HG03025 (cell line): ENCODE measurements around the gene RNF19B.

Experiments
- ATAC-seq: cut with Tn5 transposase; IDR thresholded peaks from one replicate; pipeline ENCODE4 v1.9.1; 2021; ENCODE audit warnings: mild to moderate bottlenecking, moderate library complexity; ENCODE audit not compliant: unreplicated experiment, low FRiP score

RNF19B gene

DNA sequence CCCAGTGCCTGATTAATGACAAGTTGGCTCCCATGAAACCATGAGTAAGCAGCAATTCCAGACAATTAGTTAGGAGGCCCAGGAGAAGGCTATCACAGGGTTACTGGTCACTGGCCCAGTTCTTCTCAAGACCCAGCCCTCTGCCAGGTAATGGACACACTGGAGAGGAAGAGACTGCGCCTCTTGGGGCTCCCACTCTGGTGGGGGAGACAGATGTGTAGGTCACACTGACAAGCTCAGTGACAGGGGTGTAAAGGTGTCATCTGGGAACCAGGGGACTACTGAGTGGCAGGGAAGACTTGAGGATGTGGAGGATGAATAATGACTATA lies 73.4 kb downstream of the RNF19B start:
- no peak for ATAC-seq

DNA sequence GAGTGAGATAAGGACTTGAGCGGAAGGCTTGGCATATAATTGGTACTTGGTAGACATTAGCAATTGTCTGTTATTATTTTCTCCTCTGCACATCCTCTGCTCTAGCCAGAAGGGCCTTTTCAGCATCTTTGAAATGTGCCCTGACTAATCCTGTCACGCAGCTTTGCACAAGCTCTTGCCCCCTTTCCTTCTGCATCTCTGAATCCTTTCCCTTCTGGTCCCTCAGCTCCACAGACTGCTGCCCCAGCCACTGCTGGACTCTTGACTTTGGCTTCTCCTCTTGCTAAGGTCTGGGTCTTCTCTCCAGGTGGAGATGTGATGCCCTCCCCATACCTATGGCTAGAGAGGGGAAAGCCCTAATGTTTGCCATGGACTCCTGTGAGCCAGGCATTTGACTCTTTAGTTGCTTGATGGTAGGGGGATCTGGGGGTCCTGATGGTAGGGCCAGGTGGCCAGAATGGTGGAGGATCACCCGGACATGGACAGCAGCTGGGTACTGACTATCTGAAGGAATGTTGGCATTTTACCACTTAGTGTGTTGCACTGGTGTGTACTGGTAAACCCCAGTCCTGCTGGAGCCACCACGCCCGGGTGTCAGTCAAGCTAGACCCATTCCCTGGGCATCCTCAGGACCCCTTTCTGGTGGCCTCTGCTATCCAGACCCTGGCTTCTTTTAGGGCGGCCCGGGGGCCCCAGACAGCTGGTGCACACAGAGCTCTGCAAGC lies 73.9 kb downstream of the RNF19B start:
- no peak for ATAC-seq

DNA sequence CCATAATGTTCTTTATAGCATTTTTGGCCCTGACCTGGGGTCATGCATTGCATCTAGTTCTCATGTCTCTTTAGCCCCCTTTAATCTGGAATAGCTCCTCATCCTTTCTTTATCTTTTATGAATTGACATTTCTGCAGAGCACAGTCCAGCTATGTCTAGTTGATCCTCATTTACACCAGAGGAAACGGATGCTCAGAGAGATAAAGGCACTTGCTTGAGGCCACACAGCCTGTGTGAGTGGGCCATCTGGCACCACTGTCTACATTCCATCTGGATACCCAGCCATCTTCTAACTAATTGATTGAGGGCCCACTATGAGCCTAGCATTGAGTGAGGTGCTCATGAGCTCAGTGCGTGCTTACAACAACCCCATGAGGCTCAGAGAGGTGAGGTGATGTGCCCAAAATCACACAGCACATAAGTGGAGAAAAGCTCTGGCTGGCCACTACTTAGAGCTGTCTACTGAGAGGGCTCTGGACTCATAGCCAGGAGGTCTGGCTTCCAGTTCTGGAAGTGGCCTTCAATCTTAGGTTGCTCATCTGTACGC lies 74.8 kb downstream of the RNF19B start:
- ATAC-seq: no peak

DNA sequence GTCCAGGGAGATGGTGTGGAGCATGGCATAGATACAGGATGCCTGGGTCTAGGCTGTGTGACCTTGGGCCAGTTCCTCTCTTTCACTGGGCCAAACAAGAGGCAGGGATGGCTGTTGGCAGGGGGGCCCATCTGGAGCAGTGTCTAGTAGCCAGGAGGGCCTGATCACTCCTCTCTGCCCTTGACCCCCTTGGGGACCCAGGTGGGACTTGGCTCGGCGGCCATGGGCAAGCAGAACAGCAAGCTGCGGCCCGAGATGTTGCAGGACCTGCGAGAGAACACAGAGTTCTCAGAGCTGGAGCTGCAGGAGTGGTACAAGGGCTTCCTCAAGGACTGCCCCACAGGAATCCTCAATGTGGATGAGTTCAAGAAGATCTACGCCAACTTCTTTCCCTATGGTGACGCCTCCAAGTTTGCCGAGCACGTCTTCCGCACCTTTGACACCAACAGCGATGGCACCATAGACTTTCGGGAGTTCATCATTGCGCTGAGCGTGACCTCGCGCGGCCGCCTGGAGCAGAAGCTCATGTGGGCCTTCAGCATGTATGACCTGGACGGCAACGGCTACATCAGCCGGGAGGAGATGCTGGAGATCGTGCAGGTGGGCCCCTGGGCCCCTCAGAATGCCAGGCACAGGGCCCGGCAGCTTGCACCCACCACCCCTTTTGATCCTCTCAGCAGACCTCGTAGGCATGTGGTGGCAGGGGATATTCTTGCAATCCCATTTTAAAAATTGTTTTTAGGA lies 75.8 kb downstream of the RNF19B start:
- no peak for ATAC-seq

DNA sequence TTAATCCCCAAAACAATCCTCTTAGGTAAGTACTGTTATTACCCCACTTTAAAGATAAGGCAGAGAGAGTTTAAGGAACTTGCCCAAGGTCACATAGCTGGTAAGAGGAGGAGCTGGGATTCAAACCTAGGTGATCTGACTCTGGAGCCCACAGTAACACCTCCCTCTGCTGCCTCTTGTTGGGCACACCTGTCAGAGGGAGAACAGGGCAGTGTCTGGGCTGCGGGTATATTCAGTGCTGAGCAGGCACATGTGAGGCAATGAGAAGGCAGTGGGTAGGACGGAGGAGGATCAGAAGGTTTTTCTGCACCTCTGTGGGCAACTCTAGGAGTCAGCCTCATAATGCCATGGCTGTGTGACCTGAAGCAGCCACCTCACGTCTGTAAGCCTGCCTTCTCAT lies 76.5 kb downstream of the RNF19B start:
- ATAC-seq: no peak

DNA sequence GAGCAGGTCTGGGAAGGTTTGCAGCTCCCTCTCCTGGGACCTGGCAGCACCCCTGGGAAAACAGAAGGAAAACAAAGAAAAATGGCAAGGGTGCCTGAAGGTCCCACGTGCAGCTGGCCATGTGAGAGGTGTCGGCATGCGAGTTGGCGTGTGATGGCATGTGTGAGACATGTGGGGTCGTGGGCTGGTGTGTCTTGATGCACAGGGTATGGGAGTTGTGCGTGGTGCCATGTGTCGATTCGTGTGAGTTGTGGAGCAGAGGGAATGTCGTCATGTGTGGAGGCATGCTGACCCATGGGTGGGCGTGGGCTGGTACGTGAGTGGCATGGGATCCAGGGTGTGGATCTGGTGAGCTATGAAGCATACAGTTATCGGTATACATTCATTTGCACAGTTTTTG lies 77.0 kb downstream of the RNF19B start:
- ATAC-seq: no peak

DNA sequence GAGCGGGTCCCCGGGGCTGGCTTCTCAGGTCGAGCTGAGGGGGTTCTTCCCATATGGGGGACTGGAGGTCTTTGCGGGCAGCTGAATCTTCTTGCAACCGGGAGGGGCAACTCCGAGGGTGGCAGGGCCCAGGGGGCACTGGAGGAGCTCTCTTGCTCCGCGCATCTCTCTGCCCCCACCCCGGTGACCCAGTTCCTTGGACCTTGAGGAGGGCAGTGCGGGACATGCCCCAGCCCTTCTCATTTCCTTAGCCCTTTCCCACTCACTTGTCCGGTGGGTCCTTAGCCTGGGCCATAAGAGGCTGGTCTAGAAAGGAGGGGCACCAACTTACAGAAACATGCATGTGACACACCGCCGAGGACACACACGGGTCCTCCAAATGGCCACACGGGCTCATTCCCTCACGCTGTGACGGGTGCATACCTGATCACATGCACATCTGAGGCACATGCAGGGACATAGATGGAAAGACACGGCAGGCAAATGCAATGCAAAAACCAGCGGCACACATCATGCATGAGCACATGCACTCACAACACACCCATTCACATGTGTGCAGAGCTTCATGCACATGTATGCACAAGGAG lies 77.7 kb downstream of the RNF19B start:
- no peak for ATAC-seq
